GM19455 (cell line): ENCODE data around the gene KRT36.

Experiments
- ATAC-seq: cut with Tn5 transposase; IDR thresholded peaks from one replicate; pipeline ENCODE4 v1.9.1; 2021; ENCODE audit not compliant: unreplicated experiment

The KRT36 gene

GRCh38 chr17:41522301-41523224, 32.9 kb upstream of the KRT36 start:
- no peak for ATAC-seq

GRCh38 chr17:41521574-41522261, 32.0 kb upstream of the KRT36 start:
- ATAC-seq, result no peak

- ATAC-seq, result no peak
Observed at GRCh38 chr17:41520821-41521521, 31.3 kb upstream of the KRT36 start.

GRCh38 chr17:41519501-41520224, 30.0 kb upstream of the KRT36 start:
- no peak for ATAC-seq

GRCh38 chr17:41518789-41519449, 29.2 kb upstream of the KRT36 start, which contains the start of gene KRT15:
Gene KRT15, minus strand, starts transcription at chr17:41518890. Its CDS starts 63 bp downstream, at chr17:41518827.
- ATAC-seq, result no peak

- no peak for ATAC-seq
Observed at GRCh38 chr17:41518031-41518430, 28.3 kb upstream of the KRT36 start.

- ATAC-seq, result no peak
Observed at GRCh38 chr17:41516830-41517283, 27.1 kb upstream of the KRT36 start.

GRCh38 chr17:41516147-41516829, 26.6 kb upstream of the KRT36 start:
- no peak for ATAC-seq

- ATAC-seq, result no peak
Observed at GRCh38 chr17:41513168-41513547, 23.4 kb upstream of the KRT36 start.

GRCh38 chr17:41512546-41513167, 22.9 kb upstream of the KRT36 start:
- no peak for ATAC-seq

GRCh38 chr17:41511716-41512115, 22.0 kb upstream of the KRT36 start:
- ATAC-seq, result no peak

- ATAC-seq, result no peak
Observed at GRCh38 chr17:41511116-41511515, 21.4 kb upstream of the KRT36 start.

- ATAC-seq, result no peak
Observed at GRCh38 chr17:41510251-41511065, 20.7 kb upstream of the KRT36 start.

- no peak for ATAC-seq
Observed at GRCh38 chr17:41507315-41507880, 17.7 kb upstream of the KRT36 start.

GRCh38 chr17:41505809-41506767, 16.4 kb upstream of the KRT36 start:
- ATAC-seq, result no peak

GRCh38 chr17:41505007-41505808, 15.5 kb upstream of the KRT36 start, which contains the start of gene KRT13:
Gene KRT13, minus strand, starts transcription at chr17:41505612. Its CDS starts 62 bp downstream, at chr17:41505550.
- no peak for ATAC-seq
